Erythroblast (primary cell): ENCODE data around the gene PIK3AP1.

Experiments used
- GATA1 ChIP-seq: IDR thresholded peaks from 2 replicates; pipeline ENCODE4 v1.6.1; 2011; ENCODE audit warnings: low read depth, mild to moderate bottlenecking, control low read depth, low read length, moderate library complexity
- POLR2A ChIP-seq: IDR thresholded peaks from 2 replicates; pipeline ENCODE4 v1.6.1; 2011; ENCODE audit warnings: mild to moderate bottlenecking, low read length

GRCh38 chr10:96740579-96741281 lies 20.4 kb upstream of the PIK3AP1 start:
- TF ChIP-seq POLR2A (no peak), GATA1 (no peak)
